NCI-H2107 treated with DMSO at 0.1 percent for 48 hours (cell line): Measurements from ENCODE around the gene CAVIN3.
"Not testable (repeated sequence)": the region's sequence is repeated elsewhere in the genome, so short reads cannot be mapped to it uniquely, and the experiment has no call there.

ENCODE experiments used
- DNase-seq: peaks from one replicate; lab custom pipeline; 2025; ENCODE audit not compliant: unreplicated experiment; lab: John Stamatoyannopoulos, UW

The CAVIN3 gene

DNA sequence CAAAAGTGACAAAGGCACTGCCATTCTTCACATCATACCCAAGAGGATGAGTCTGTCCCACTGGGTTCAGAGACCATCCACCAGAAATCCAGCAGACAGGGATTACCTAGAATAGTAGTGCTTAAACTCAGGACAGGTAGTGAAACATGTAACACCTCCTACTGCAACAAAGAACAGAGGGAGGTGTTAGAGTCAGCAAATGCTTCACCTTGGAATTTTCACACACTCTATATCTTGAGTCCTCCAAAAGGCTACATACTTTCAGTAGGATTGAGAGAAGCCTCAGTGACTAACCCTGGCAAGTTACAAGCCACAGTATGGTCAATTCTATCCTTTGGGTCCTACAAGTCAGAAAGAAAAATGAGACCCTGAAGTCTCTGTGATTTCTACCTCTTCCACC is 6.0 kb upstream of the CAVIN3 start:
- DNase-seq = no peak

GRCh38 chr11:6323291-6323905 is 3.1 kb upstream of the CAVIN3 start:
- no peak for DNase-seq

GRCh38 chr11:6321961-6322362 is 1.7 kb upstream of the CAVIN3 start:
- DNase-seq = peak; percentile 13

DNA sequence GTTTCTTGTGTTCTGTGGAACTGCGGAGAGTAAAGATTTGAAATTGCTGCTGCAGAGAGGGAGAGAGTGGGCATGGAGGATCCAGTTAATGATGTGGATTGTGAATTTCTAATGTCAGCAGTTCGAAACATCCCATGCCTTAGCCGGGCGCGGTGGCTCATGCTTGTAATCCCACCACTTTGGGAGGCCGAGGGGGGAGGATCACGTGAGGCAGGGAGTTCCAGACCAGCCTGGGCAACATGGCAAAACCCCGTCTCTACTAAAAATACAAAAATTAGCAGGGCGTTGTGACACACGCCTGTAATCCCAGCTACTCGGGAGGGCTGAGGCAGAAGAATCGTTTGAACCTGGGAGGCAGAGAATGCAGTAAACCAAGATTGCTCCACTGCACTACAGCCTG is 1.1 kb upstream of the CAVIN3 start:
- DNase-seq = no peak

DNA sequence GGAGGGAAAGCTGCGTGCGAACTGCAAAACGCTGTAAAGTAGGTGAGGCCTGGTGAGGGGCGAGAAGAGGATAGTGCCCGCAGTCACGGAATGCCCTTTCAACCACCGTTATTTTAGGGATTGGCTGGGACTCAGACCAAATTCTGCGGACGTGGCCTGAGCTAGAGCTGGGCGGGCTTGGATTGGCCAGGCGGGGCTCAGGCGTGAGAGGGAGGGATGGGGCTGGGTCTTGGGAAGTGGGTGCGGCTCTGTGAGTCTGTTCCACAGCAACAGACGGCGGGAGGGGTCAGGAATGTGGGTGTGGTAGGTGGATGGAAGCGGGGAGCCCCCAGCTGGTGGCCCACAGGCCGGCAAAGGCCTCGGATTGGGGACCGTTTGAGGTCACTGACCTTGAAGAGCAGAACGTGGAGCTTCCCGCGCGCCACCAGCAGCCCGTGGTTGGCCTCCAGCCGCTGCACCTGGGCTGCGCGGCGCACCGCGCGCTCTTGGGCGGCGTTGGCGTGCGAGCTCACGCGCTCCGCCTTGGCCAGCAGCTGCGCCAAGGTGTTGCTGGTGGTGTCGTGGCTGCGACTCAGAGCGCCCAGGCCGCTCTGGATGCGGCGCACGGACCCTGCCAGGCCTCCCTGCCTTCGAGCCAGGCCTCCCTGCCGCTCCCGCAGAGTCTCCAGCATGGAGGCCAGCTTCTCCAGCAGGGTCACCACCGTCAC is 444 bp downstream of the CAVIN3 start:
- no peak for DNase-seq

GRCh38 chr11:6319001-6319703 is 1.1 kb downstream of the CAVIN3 start:
- DNase-seq = no peak

DNA sequence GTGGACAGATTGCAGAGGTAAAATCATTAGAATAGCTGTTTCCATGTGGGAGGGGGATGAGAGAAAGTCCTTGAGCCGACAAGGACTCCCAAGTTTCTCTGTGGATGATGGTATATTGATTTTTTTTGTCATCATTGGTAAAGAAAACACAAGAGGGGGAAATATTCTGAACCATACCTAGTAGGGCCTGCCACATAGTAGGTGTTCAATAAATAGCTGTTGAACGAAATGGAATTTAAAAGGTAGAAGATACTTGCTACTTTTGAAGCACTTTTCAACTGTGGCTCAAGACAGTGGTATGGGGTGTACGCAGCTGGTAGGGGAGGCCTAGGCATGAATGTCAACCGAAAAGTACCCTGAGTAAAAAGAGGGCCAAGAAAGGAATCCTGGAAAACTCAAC is 2.1 kb downstream of the CAVIN3 start:
- no peak for DNase-seq

DNA sequence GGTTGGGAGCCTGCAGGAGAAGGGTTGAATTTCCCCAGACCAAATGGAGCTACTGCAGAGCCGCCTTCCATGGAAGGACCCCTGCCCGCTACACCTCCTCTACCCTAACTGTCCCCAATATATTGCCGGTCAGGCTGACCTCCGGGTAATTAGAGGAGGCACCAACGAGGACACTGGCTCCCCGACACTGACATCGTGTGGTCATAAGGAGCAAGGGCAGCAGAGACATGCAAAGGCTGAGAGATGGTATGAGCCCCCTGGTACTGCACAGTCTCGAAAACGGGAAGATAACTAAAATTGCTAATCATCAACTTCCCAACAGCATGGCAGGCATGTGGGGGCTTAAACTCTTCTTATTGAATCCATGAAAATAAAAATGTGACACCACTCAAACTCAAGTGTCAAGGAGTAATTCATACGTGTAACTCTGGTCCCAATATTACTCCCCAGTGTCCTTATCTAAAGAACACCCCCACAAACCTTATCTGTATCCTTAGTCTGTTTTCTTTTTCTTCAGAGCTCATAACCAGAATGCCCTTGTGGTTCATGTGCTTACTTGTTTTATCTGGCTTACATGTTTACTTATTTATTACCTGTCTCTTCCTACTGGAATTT is 4.4 kb downstream of the CAVIN3 start:
- DNase-seq = no peak

DNA sequence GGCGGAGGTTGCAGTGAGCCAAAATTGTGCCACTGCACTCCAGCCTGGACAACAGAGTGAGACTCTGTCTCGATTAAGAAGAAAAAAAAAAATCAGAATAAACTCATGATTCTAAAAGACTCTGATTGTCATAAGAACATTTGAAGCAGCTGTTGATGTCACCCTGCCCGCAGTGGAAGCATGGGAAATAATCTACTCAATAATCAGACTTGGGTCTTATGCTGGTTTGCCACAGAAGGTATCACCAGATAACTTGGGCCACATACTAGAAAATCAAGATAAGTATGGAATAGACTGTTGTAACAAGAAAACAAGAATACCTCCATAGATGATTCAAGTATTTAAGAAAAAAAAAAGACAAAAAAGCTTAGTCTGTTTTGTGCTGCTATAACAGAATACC is 8.2 kb downstream of the CAVIN3 start:
- no peak for DNase-seq

GRCh38 chr11:6307876-6308275 is 12.4 kb downstream of the CAVIN3 start:
- no peak for DNase-seq

DNA sequence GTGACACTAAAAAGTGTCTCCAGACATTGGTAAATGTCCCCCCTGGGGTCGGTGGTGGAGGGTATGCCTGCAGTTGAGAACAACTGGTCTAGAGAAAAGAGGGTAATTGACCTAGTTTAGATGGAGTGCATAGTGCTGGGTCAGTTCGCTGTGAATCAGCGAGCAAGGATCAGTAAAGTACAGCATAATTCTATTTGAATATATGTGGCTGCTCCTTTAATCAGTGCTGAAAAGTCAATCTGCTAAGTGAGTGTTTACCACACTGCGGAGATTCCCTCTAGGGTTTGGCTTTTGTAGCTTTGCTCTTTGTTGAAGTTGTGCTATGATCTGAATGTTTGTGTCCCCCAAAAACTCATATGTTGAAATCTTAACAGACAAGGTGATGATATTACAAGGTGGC is 15.0 kb downstream of the CAVIN3 start:
- no peak for DNase-seq

DNA sequence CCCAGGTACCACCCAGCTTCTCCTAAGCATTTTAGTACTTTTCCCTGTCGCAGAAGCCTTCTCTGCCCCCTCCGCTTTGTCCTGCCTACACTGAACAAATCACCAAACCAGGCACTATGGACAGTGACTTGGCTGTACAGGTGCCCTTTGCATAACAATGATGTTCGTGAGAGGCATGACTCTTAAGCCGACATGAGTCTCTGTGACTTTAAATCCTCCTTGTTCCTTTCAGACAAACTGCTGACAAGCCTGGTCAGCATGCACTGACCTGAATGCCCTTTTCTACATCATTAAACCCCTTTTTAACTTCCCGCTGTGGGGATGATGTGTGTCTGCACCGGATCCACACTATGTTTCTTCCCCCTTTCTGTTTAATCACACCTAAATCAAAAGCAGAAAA is 16.6 kb downstream of the CAVIN3 start:
- DNase-seq = no peak

DNA sequence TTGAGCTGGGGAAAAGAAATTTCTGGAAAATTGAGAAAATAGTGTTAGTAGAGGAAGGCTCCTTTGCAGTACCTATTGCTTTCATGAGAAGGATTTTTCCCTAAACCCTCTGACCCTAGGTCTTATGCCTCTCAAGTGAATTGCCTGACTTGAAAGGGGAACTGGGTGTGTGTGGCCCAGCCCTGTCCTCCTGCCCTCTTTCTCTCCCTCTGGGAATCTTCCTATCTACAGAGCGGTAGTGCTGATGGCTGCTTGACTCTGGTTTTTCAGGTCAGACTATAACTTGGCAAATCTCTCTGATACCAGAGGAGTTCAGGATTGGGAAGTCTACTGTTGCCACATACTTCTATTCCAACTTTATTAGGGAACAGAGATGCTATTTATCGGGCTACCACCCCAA is 19.2 kb downstream of the CAVIN3 start:
- no peak for DNase-seq

GRCh38 chr11:6300325-6300724 is 20.0 kb downstream of the CAVIN3 start:
- DNase-seq = no peak

DNA sequence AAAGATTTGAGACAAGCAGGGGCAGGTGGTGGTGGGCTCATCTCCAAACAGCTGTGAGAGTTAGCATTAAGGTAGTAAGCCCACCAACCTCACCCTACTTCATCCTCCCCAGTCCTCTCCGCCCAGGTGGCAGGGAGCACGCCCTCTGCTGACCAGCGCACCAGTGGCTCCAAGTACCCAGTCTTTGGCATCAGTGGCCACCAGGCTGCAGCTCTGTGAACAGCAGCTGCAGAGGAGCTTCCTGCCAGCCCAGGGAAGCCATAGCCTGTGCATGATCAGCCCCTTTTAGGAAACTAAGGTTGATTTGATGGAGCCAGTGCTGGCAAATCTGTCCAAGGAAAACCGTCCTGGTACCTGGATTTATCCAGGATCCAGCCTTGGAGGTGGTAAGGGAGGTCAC is 21.7 kb downstream of the CAVIN3 start:
- DNase-seq = no peak

DNA sequence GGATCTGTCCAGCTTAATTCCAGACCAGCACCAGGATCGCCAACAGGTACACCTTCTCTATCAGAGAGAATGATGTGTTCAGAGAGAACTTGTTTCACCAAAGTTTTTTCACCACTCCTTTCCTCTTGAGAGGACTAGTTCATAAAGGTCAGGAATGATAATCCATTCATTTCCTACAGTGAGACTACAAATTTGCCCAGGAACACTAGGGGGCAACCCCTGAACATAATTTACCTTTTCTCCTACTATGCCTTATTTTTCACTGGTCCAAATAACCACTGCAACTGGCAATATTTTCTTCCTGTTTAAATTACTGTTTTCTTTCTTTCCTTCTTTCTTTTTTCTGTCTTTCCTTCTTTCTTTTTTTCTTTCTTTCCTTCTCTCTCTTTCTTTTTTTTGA is 22.5 kb downstream of the CAVIN3 start:
- DNase-seq = no peak

DNA sequence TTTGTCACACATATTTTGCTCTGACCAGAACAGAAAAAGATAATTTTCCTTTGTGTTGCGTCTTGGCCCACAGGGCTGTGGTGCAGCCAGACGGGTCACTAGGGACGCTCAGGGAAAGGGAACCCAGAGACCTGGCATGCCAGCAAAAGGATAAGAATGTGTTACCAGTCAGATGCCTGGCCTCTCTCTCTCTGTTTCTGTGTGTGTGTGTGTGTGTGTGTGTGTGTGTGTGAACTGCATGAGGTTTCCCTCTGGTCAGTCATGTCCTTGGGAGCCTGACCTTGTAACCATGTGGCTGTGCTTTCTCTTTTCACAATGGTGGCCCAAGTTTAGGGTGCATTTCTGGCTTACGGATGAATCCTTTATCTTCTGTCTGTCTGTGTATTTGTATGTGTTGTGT is 35.3 kb downstream of the CAVIN3 start:
- DNase-seq = no peak

DNA sequence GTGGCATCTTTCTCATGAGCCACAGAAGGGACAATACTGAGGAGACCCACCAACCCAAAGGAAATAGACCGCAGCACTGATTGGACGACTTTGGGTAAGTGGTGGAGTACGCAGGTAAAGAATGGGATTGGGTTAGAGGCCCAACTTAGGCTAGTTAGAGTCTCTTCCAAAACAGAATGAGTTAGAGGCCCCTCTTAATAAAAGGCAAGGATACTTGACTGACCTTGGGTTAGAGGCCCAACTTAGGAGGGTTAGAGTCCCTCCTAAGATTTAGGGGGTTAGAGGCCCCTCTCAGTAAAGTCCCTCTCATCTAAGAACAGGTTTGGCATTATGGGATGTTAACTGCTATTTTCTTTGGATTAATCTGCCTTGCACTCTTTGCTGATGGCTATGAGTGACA is 36.1 kb downstream of the CAVIN3 start:
- DNase-seq = no peak

- no peak for DNase-seq
Measured at GRCh38 chr11:6283453-6284023, 36.8 kb downstream of the CAVIN3 start.

DNA sequence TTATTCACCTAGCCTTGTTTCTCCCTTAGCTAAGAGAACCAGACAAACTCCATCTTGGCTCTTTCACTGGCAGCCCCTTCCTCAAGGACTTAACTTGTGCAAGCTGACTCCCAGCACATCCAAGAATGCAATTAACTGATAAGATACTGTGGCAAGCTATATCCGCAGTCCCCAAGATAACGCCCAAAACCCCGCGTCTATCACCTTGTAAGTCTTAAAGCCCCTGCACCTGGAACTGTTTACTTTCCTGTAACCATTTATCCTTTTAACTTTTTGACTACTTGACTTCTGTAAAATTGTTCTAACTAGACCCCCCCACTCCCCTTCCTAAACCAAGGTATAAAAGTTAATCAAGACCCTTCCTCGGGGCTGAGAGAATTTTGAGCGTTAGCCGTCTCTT is 39.5 kb downstream of the CAVIN3 start:
- not testable (repeated sequence) for DNase-seq

DNA sequence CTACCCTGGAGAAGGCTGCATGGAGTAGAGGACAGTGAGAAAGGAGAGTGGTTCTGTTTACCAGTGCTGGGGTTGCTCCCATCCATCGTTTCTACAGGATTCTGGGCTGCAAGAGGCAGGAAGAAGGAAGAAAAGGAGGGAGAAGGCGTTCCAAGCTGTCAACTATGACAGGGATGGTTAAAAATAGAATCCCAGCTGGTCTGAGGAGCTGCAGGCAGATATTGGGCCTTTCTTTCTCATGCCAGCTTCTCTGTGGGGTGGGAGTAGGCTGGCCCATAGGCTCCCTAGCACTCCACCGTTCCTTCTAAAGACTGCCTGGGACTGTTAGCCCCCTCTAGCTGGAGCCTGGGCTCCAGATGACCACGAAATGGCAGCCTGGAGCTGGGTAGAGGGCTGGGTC is 47.1 kb downstream of the CAVIN3 start:
- DNase-seq = no peak

DNA sequence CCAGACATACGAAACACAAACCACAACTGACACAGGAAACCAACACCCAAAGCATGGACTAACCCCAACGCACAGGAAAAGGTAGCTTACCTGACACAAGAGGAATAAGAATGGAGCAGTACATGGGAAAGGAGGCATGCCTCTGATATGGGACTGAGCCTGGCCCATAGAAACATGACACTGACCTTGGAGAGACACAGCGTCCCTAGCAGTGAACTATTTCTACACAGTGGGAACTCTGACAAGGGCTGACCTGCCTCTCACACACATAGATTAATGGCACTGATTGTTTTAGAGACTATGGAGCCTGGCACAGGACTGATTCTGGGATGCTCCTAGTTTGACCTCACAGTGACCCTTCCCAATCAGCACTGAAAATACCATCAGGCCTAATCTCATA is 48.7 kb downstream of the CAVIN3 start:
- DNase-seq = no peak
